Ramos (cell line): ENCODE data around the gene METAP1.
"Not testable (repeated sequence)": the region's sequence is repeated elsewhere in the genome, so short reads cannot be mapped to it uniquely, and the experiment has no call there.

ENCODE experiments used
- in situ Hi-C: fragments of 300-500 bp; cut with MboI; formaldehyde crosslinking; loops from one replicate; pipeline ENCODE4 v1.14.3; 2022; ENCODE audit warnings: low sequenced_read_pairs; ENCODE audit not compliant: unreplicated experiment

METAP1 gene

GRCh38 chr4:98996056-98996764 lies 689 bp downstream of the METAP1 start:
- in situ Hi-C loops: no loop called here

GRCh38 chr4:98996765-98997068 lies 1.2 kb downstream of the METAP1 start:
- in situ Hi-C loops: no loop called here

DNA sequence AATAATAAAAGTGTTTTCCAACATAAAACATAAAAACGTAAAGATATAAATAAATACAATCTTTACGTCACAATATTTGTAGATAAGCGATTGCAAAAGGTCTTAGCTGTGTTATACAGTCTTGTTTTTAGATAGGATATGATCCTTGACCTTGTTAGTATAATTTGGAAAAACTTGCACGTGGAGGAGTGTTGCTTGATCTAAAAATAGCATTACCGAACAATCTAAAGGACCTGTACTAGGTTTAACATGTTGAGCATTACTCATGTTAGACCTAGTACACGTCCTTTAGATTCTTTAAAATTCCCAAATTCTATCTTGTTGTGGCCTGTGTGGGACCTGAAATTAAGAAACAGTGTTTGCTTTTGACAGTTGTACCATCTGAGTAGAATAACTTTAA lies 1.6 kb downstream of the METAP1 start:
- in situ Hi-C loops: no loop called here

DNA sequence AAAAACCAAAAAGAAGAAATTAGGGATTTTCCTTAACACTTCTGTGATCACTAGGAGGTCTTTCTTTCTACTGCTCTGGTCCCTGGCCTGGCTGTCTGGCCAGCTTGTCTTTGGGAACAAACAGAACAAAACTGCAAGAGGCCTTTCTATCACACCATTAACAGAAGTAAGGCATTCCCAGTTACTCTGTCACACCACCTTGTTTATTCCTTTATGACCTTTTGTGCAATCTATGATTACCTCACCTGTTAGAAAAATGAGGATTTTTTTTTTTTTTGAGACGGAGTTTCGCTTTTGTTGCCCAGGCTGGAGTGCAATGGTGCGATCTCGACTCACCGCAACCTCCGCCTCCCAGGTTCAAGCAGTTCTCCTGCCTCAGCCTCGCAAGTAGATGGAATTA lies 3.0 kb downstream of the METAP1 start:
- in situ Hi-C loops: no loop called here

DNA sequence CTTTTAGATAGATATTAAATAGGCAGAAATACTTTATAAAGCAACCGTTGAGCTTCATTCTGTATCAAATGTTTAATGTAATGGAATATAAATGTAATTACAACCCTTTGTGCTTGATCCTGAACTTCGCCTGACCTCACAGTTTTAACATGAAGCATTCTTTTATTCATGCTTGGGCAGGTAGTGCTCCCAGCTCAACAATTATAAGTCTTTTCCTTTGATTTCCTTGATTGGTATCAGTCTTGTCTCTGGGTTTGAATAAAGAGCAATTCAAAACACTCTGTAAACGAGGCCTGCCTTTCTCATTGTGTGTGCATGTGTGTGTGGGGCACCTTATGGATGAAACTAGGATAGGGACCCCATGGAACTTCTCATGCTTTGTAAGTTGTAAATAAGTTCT lies 6.8 kb downstream of the METAP1 start:
- in situ Hi-C loops: no loop called here

- in situ Hi-C loops: no loop called here
Measured at GRCh38 chr4:99008051-99008450, 12.5 kb downstream of the METAP1 start.

DNA sequence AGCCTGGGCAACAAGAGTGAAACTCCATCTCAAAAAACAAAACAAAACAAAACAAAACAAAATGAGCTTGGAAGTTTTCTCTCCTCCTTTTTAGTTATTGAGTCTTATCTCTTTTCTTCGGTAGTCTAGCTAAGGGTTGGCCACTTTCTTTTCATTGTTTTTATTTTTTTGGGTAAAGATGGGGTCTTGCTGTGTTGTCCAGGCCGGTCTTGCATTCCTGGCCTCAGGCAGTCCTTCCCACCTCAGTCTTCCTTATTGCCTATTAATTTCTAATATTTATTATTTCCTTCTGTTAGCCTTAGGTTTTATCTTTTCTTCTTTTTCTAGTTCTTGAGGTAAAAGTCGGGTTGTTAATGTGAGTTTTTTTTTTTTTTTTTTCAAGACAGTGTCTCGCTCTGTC lies 16.4 kb downstream of the METAP1 start:
- in situ Hi-C loops: no loop called here

DNA sequence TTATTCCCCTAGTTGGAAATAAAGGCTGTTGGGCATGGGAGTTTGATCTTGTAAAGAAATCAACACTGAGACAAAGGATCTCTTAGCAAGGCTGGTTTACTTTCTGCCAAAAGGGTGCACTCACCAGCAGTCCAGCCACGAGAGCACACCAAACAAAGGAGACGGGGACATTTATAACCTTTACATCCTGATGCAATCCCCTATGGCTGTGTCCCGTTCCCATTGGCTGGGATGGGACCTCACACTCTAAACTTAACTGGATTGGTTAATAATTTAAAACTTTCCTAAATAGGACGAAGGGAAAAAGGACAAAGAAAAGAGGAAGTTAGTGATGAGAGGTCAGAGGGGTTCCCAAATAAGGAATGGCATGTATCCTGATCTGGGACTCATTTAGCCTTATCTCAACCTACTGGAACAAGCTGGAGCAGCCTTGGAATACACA lies 17.9 kb downstream of the METAP1 start:
- in situ Hi-C loops: no loop called here

DNA sequence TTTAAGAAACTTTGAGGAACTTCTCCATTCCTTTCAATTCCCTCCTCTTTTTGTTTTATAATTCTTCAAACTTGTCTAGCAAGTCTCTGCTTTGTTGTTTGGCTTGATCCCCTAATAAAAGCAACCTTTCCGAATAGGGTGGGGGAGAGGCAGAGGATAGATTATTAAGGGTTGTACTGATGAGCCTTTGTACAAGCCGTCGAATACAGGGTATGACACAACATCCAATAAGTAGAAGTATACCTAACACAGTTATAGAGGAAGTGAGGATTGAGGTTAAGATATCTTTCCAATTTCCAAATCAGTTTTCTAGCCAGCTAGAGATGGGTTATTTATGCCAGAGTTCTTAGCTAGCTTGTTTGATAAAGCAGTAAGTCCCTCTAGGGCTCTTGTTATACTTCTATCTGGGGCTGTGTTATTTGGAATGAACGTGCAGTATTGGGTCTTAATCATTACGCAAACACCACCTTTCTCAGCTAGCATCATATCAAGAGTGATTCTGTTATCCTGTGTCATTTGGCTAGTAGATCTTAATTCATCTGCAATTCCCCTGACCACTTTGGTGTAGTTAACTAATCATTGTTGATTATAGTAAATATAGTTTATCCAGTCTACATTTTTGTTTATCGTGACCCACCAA lies 18.5 kb downstream of the METAP1 start:
- in situ Hi-C loops: no loop called here

- in situ Hi-C loops: no loop called here
Measured at GRCh38 chr4:99021386-99021785, 25.9 kb downstream of the METAP1 start.

DNA sequence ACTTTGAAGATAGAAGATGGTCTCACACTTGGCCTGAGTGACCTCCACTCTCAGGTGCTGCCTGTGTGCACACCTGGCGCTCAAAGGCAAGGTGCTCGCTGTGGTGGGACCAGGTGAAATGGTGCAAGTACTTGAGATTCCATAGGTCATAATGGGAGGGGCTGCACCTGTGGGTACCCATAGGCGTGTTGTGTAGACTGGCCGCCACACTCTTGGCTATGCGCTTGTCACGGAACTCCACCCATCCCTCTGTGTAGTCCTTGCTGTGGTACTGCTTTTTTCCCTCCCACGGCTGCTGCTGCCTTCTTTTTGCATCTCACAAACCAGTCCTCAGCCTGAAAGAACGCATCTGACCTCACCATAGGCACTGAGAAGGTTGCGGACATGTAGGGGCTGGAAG lies 27.0 kb downstream of the METAP1 start:
- in situ Hi-C loops: no loop called here

GRCh38 chr4:99023800-99024251 lies 28.3 kb downstream of the METAP1 start:
- in situ Hi-C loops: not testable (repeated sequence)

GRCh38 chr4:99024481-99025275 lies 29.2 kb downstream of the METAP1 start:
- in situ Hi-C loops: no loop called here

GRCh38 chr4:99025506-99025905 lies 30.0 kb downstream of the METAP1 start:
- in situ Hi-C loops: no loop called here

- in situ Hi-C loops: no loop called here
Measured at GRCh38 chr4:99027304-99027703, 31.8 kb downstream of the METAP1 start.

DNA sequence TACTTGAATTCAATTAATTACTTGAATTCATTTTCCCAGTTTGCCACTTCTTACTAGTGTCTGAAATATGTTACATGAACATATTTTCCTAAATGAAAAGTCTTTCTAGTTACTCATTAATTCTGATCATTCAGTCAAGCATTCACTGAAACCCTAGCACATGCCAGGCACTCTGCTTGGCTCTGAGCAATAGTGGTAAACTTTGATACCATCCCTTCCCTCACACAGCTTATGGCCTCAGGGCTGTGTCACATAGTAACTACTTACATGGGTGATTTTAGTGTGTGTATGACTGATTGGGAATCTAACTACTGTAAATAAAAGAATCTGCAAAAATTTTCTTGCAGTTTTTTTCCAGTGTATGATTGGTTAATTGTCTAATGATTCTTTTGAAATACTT lies 32.7 kb downstream of the METAP1 start:
- in situ Hi-C loops: no loop called here

- in situ Hi-C loops: no loop called here
Measured at GRCh38 chr4:99029018-99029735, 33.7 kb downstream of the METAP1 start.

- in situ Hi-C loops: no loop called here
Measured at GRCh38 chr4:99029852-99030251, 34.3 kb downstream of the METAP1 start.

DNA sequence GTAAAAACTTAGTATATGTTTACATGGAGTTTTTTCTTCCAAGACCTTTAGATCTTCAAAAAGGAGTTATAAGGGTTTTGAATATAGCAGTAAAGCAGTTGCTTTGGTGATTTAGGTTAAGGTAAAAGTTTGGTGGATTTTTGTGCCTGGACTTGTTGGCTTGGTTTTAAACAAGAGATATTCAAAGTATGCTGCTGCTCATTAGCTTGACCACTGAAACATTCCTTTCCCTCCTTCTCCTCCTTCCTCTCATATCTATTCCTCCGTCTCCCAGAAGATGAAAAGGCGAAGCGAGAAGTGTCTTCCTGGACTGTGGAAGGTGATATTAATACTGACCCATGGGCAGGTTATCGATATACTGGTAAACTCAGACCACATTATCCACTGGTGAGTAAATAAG lies 38.4 kb downstream of the METAP1 start:
- in situ Hi-C loops: no loop called here

DNA sequence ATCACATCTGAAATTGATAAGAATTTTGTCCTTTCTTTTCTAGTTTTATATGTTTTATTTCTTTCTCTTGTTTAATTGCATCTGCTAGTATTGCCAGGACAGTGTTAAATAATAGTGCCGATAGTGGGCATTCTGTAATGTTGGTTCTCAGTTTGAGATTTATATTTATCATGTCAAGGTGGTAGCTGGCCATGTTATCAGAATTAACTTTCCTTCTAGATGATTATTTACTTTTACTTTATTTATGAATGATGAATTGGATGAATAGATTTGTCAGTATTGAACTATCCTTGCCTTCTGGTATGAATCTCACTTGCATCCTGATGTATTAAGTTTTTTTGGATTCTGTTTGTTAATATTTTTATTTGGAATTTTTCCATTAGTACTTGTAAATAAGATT lies 42.7 kb downstream of the METAP1 start:
- in situ Hi-C loops: no loop called here

DNA sequence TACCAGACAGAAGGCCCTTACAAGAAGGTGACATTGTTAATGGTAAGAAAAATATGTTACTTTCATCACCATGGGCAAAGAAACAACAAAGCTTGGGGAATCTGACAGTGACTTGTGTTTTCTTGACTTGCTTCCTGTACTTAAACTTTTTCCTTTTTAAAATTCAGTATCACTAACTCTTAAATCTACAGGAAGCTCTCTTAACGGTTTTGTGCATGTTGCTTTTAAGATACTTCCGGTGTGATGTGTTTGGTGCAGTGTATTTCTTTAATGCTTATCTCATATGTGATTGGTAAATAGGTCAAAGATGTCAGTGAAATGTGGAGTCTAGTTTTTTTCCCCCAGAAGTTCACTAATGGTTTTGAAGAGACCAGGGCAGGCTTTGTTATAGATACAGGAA lies 47.8 kb downstream of the METAP1 start:
- in situ Hi-C loops: no loop called here
